K562 (cell line): ENCODE results near the gene WDFY2. TPM values are rescaled to one million over a fixed set of nuclear protein-coding genes. Genes with fewer than 3 reads are reported as not detected.

Experiments used
- DIDO1 ChIP-seq: fragments of 450-650 bp; IDR thresholded peaks from 2 replicates; pipeline ENCODE4 v1.6.1; 2016; ENCODE audit warnings: low read depth, missing biosample characterization, missing genetic modification characterization
- FOS ChIP-seq: IDR thresholded peaks from 3 replicates; pipeline ENCODE4 v1.6.1; 2011; ENCODE audit not compliant: insufficient read length; ENCODE audit errors: extremely low read depth
- FOSL1 ChIP-seq: fragments of 200-800 bp; sonication (Bioruptor generic); conservative IDR thresholded peaks from 2 replicates; pipeline ENCODE4 v1.6.1; 2016; ENCODE audit warnings: missing genetic modification characterization, missing compliant biosample characterization
- HDAC2 ChIP-seq: fragments of 450-650 bp; IDR thresholded peaks from 2 replicates; pipeline ENCODE4 v1.6.1; 2016; ENCODE audit warnings: mild to moderate bottlenecking
- HSF4 ChIP-seq: fragments of 250-450 bp; sonication (Bioruptor Pico); IDR thresholded peaks from 2 replicates; pipeline ENCODE4 v2.1.2; 2022; ENCODE audit warnings: mild to moderate bottlenecking, moderate library complexity, borderline replicate concordance
- KDM2B ChIP-seq: fragments of 250-450 bp; sonication (Bioruptor Pico); IDR thresholded peaks from 2 replicates; pipeline ENCODE4 v1.8.0; 2021; ENCODE audit warnings: mild to moderate bottlenecking, moderate library complexity
- NCOA4 ChIP-seq: fragments of 450-650 bp; IDR thresholded peaks from 2 replicates; pipeline ENCODE4 v1.6.1; 2018; ENCODE audit warnings: mild to moderate bottlenecking; ENCODE audit not compliant: partially characterized antibody
- PRPF4 ChIP-seq: fragments of 200-400 bp; formaldehyde crosslinking; IDR thresholded peaks from one replicate; pipeline ENCODE4 v1.6.1; 2017; ENCODE audit warnings: low read length, low read depth, mild to moderate bottlenecking; ENCODE audit not compliant: insufficient read depth, poor library complexity, severe bottlenecking
- SIX5 ChIP-seq, 2 experiments: IDR thresholded peaks; 2 replicates each; pipeline ENCODE4 v1.6.1; 2011; ENCODE audit warnings: low read length in 2 of 2, borderline replicate concordance in 1 of 2, low read depth in 1 of 2, mild to moderate bottlenecking in 1 of 2, moderate library complexity in 1 of 2; ENCODE audit not compliant: insufficient read depth in 1 of 2
- SREBF1 ChIP-seq: fragments of 150-350 bp; IDR thresholded peaks from 2 replicates; pipeline ENCODE4 v1.6.1; 2014; ENCODE audit warnings: antibody characterized with exemption, low read depth, low read length, borderline replicate concordance
- TAF1 ChIP-seq: IDR thresholded peaks from 2 replicates; pipeline ENCODE4 v1.6.1; 2011; ENCODE audit warnings: mild to moderate bottlenecking, low read length, moderate library complexity; ENCODE audit not compliant: insufficient read depth, control insufficient read depth, severe bottlenecking; ENCODE audit errors: extremely low read depth
- THRAP3 ChIP-seq: fragments of 450-650 bp; IDR thresholded peaks from 2 replicates; pipeline ENCODE4 v1.6.1; 2016; ENCODE audit warnings: mild to moderate bottlenecking, inconsistent platforms, borderline replicate concordance
- TSC22D4 ChIP-seq: fragments of 450-650 bp; IDR thresholded peaks from 2 replicates; pipeline ENCODE4 v1.6.1; 2016; ENCODE audit warnings: missing genetic modification characterization, missing biosample characterization, control low read depth
- ZNF197 ChIP-seq: fragments of 200-800 bp; sonication (Bioruptor generic); IDR thresholded peaks from 2 replicates; pipeline ENCODE4 v1.6.1; 2016; ENCODE audit warnings: low read depth, missing genetic modification characterization, missing compliant biosample characterization
- ZNF282 ChIP-seq: sonication (generic); formaldehyde crosslinking; IDR thresholded peaks from 2 replicates; pipeline ENCODE4 v1.8.1; 2023; ENCODE audit warnings: missing genetic modification reagents
- ZNF347 ChIP-seq: fragments of 450-650 bp; formaldehyde crosslinking; IDR thresholded peaks from 2 replicates; pipeline ENCODE4 v1.4.0; 2020; ENCODE audit warnings: low read depth, mild to moderate bottlenecking, moderate library complexity
- ZNF445 ChIP-seq: fragments of 250-450 bp; sonication (Bioruptor Pico); IDR thresholded peaks from 2 replicates; pipeline ENCODE4 v1.4.0; 2020; ENCODE audit warnings: low read depth, mild to moderate bottlenecking, moderate library complexity
- polyA plus RNA-seq, 8 experiments: library from polyadenylated mRNA; depleted of rRNA in 4 of 8; stranded (reverse) in 5 of 8; unstranded in 3 of 8; fragments of >200 nt; fragmentation: Nextera tagmentation in 2 of 8; fragmentation: Illumina TruSeq in 1 of 8; extraction: Ambion mirVana in 2 of 8; extraction: Trizol in 1 of 8; gene quantifications; 2 replicates each; pipeline versions ENCODE4 v1.2.1 to v1.2.3, GENCODE V29; 2011 to 2014; ENCODE audit warnings: inconsistent platforms in 1 of 8, missing spikeins in 1 of 8
- total RNA-seq, 7 experiments: library from RNA; depleted of rRNA in 6 of 7; stranded (reverse); fragments of >200 nt in 6 of 7; fragmentation: Illumina TruSeq in 2 of 7; extraction: Trizol in 2 of 7; gene quantifications; 2 replicates each; pipeline versions ENCODE4 v1.2.1 to v1.2.3, GENCODE V29; 2011 to 2021; ENCODE audit warnings: low replicate concordance in 1 of 7
- TF ChIP-seq, protein P1 (sequence below): sonication (generic); formaldehyde crosslinking; IDR thresholded peaks from 2 replicates; pipeline ENCODE4 v1.8.1; 2023; ENCODE audit warnings: mild to moderate bottlenecking, missing genetic modification reagents
- TF ChIP-seq, protein P2 (sequence below): IDR thresholded peaks from 3 replicates; pipeline ENCODE4 v1.6.1; 2011; ENCODE audit warnings: borderline replicate concordance, mild to moderate bottlenecking, moderate library complexity; ENCODE audit not compliant: insufficient read length; ENCODE audit errors: extremely low read depth
- TF ChIP-seq, protein P3 (sequence below): fragments of 250-450 bp; sonication (Bioruptor Pico); IDR thresholded peaks from 2 replicates; pipeline ENCODE4 v1.8.0; 2022; ENCODE audit warnings: moderate library complexity, mild to moderate bottlenecking, inconsistent platforms

WDFY2 gene
- total and polyA plus RNA-seq, 9 of the 15 experiments (the other 6 are each of a cell fraction or from before 2014, with no cell fraction given) = 0.66 to 6.4 (median 4.4) TPM

DNA sequence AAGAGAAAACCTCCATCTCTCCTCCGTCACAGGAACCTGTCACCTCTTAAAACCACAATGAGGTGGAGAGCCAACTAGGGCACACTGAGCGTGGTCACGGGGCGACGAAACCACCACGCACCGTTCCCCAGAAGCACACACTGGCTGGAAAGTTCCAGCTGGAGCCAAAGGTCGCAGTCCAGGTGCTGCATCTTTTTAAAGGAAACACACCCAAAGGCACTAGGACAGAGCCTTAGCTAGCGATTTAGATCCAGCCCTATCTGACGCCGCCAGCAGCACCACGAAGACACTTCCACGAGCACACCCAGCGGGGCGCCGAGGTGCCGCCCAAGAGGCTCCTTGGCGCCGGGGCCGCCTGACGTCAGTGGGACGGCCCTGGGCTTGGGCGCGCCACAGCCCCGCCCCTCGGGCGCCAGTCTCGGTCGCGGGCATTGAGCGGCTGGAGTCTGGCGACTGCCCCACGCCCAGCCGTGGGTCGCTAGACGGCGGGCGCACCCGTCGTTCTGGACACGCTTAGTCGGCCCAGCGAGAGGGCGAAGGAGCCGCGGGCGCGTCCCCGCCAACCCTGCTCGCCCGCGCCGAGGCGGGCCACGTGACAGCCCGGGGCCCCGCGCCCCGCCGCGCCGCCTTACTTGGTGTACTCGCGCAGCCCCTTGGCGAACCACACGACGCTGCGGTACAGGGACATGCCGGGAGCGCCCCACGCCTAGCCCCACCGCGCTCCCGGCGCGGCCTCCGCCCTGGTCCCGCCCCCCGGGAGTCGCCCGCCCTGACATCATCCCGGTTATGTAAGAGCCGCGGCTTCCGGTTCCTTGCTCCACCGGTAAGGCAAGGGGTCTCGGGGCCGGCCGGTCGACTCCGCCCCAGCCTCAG is 219.4 kb downstream of the WDFY2 start, which contains the start of gene DHRS12 (continued):
- TF ChIP-seq SIX5 (IDR thresholded peaks at IDR 0.05; ENCODE audit: borderline replicate concordance in 1 of 2, insufficient read depth in 1 of 2, low read depth in 1 of 2, low read length in 2 of 2) (no peak), THRAP3 (no peak), ZNF445 (no peak), NCOA4 (no peak), KDM2B (CRISPR knock-in tag) (no peak), TSC22D4 (tag) (no peak), ZNF197 (no peak), TAF1 (no peak), SREBF1 (no peak), FOS (no peak), DIDO1 (tag) (no peak), ZNF282 (CRISPR knock-in tag) (0 out of 2 replicates have a peak, but pooled peaks have one; percentile 31), HSF4 (CRISPR knock-in tag) (no peak), HDAC2 (0 out of 2 replicates have a peak, but pooled peaks have one; percentile 15), PRPF4 (no peak), FOSL1 (no peak), ZNF347 (CRISPR knock-in tag) (no peak)
- TF ChIP-seq, protein P1, sequence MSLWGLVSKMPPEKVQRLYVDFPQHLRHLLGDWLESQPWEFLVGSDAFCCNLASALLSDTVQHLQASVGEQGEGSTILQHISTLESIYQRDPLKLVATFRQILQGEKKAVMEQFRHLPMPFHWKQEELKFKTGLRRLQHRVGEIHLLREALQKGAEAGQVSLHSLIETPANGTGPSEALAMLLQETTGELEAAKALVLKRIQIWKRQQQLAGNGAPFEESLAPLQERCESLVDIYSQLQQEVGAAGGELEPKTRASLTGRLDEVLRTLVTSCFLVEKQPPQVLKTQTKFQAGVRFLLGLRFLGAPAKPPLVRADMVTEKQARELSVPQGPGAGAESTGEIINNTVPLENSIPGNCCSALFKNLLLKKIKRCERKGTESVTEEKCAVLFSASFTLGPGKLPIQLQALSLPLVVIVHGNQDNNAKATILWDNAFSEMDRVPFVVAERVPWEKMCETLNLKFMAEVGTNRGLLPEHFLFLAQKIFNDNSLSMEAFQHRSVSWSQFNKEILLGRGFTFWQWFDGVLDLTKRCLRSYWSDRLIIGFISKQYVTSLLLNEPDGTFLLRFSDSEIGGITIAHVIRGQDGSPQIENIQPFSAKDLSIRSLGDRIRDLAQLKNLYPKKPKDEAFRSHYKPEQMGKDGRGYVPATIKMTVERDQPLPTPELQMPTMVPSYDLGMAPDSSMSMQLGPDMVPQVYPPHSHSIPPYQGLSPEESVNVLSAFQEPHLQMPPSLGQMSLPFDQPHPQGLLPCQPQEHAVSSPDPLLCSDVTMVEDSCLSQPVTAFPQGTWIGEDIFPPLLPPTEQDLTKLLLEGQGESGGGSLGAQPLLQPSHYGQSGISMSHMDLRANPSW (CRISPR knock-in tag) = no peak
- TF ChIP-seq, protein P2, sequence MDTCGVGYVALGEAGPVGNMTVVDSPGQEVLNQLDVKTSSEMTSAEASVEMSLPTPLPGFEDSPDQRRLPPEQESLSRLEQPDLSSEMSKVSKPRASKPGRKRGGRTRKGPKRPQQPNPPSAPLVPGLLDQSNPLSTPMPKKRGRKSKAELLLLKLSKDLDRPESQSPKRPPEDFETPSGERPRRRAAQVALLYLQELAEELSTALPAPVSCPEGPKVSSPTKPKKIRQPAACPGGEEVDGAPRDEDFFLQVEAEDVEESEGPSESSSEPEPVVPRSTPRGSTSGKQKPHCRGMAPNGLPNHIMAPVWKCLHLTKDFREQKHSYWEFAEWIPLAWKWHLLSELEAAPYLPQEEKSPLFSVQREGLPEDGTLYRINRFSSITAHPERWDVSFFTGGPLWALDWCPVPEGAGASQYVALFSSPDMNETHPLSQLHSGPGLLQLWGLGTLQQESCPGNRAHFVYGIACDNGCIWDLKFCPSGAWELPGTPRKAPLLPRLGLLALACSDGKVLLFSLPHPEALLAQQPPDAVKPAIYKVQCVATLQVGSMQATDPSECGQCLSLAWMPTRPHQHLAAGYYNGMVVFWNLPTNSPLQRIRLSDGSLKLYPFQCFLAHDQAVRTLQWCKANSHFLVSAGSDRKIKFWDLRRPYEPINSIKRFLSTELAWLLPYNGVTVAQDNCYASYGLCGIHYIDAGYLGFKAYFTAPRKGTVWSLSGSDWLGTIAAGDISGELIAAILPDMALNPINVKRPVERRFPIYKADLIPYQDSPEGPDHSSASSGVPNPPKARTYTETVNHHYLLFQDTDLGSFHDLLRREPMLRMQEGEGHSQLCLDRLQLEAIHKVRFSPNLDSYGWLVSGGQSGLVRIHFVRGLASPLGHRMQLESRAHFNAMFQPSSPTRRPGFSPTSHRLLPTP = no peak
- TF ChIP-seq, protein P3, sequence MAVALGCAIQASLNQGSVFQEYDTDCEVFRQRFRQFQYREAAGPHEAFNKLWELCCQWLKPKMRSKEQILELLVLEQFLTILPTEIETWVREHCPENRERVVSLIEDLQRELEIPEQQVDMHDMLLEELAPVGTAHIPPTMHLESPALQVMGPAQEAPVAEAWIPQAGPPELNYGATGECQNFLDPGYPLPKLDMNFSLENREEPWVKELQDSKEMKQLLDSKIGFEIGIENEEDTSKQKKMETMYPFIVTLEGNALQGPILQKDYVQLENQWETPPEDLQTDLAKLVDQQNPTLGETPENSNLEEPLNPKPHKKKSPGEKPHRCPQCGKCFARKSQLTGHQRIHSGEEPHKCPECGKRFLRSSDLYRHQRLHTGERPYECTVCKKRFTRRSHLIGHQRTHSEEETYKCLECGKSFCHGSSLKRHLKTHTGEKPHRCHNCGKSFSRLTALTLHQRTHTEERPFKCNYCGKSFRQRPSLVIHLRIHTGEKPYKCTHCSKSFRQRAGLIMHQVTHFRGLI (CRISPR knock-in tag) = no peak
